ELR (cell line): Measurements from ENCODE around the gene IL17C.
"Not testable (repeated sequence)": the region's sequence is repeated elsewhere in the genome, so short reads cannot be mapped to it uniquely, and the experiment has no call there.

Experiments
- DNase-seq: peaks from one replicate; pipeline ENCODE4 v3.0.0-alpha.2; 2015; ENCODE audit warnings: low read depth

IL17C gene

GRCh38 chr16:88661468-88661867 lies 23.1 kb downstream of the IL17C start:
- DNase-seq: no peak

- DNase-seq: peak; percentile 30
These were observed 24.0 kb downstream of the IL17C start for GRCh38 chr16:88662222-88662842.

- DNase-seq: peak; percentile 99
These were observed 24.7 kb downstream of the IL17C start, which contains the start of gene MVD for GRCh38 chr16:88662843-88663606. MVD (minus strand) TSS chr16:88663091; CDS start chr16:88663080, 11 bp downstream.

- no peak for DNase-seq
These were observed 26.8 kb downstream of the IL17C start for GRCh38 chr16:88665148-88665547.

GRCh38 chr16:88665570-88665969 lies 27.2 kb downstream of the IL17C start:
- no peak for DNase-seq

GRCh38 chr16:88667461-88667860 lies 29.1 kb downstream of the IL17C start:
- DNase-seq: no peak

- not testable (repeated sequence) for DNase-seq
These were observed 31.1 kb downstream of the IL17C start for GRCh38 chr16:88669493-88669892.

- no peak for DNase-seq
These were observed 31.6 kb downstream of the IL17C start for GRCh38 chr16:88669980-88670379.

- DNase-seq: no peak
These were observed 33.4 kb downstream of the IL17C start for GRCh38 chr16:88671806-88672205.

- peak; percentile 48 for DNase-seq
These were observed 34.4 kb downstream of the IL17C start for GRCh38 chr16:88672776-88673175.

- no peak for DNase-seq
These were observed 35.5 kb downstream of the IL17C start for GRCh38 chr16:88673716-88674379.

GRCh38 chr16:88676502-88677242 lies 38.3 kb downstream of the IL17C start:
- DNase-seq: no peak

GRCh38 chr16:88677721-88678120 lies 39.3 kb downstream of the IL17C start:
- no peak for DNase-seq

- DNase-seq: no peak
These were observed 40.0 kb downstream of the IL17C start for GRCh38 chr16:88678224-88678979.

GRCh38 chr16:88680554-88681083 lies 42.2 kb downstream of the IL17C start:
- DNase-seq: no peak

GRCh38 chr16:88681084-88681680 lies 42.8 kb downstream of the IL17C start:
- DNase-seq: no peak

GRCh38 chr16:88681709-88682451 lies 43.5 kb downstream of the IL17C start:
- DNase-seq: peak; percentile 49

GRCh38 chr16:88684569-88685155 lies 46.3 kb downstream of the IL17C start:
- DNase-seq: no peak

- DNase-seq: peak; percentile 82
These were observed 47.0 kb downstream of the IL17C start for GRCh38 chr16:88685156-88686061.
